Glutamatergic neuron (in vitro differentiated cells): ENCODE measurements around the gene IGFN1. TPM values are rescaled to one million over a fixed set of nuclear protein-coding genes. Genes with fewer than 3 reads are reported as not detected.
A peak's percentile ranks its signal among the peaks of the same experiment; 100 is the strongest.

ENCODE experiments used
- DNase-seq: peaks from one replicate; pipeline ENCODE4 v3.0.0; 2022
- H3K27ac Mint-ChIP-seq: one replicate; pipeline ENCODE4 v1.8.0; 2020; ENCODE audit warnings: mild to moderate bottlenecking, mixed read lengths, inconsistent platforms; ENCODE audit not compliant: unreplicated experiment
- H3K27me3 Mint-ChIP-seq: one replicate; pipeline ENCODE4 v1.8.0; 2020; ENCODE audit warnings: mild to moderate bottlenecking, moderate library complexity, mixed read lengths, inconsistent platforms; ENCODE audit not compliant: unreplicated experiment
- H3K36me3 Mint-ChIP-seq: one replicate; pipeline ENCODE4 v1.8.0; 2020; ENCODE audit warnings: mild to moderate bottlenecking, mixed read lengths, inconsistent platforms; ENCODE audit not compliant: unreplicated experiment
- H3K4me1 Mint-ChIP-seq: one replicate; pipeline ENCODE4 v1.8.0; 2020; ENCODE audit warnings: mild to moderate bottlenecking, low read depth, mixed read lengths, inconsistent platforms; ENCODE audit not compliant: unreplicated experiment
- H3K4me3 Mint-ChIP-seq: one replicate; pipeline ENCODE4 v1.8.0; 2020; ENCODE audit warnings: mild to moderate bottlenecking, mixed read lengths, inconsistent platforms; ENCODE audit not compliant: unreplicated experiment
- H3K9me3 Mint-ChIP-seq: one replicate; pipeline ENCODE4 v1.8.0; 2020; ENCODE audit warnings: mild to moderate bottlenecking, moderate library complexity, mixed read lengths, inconsistent platforms; ENCODE audit not compliant: unreplicated experiment
- total RNA-seq: library from RNA; stranded (reverse); fragmentation: NEBNext Ultra II Directional; extraction: Animal tissue kit (Norgen Biotek cat#: 25700); gene quantifications from one replicate; pipeline ENCODE4 v1.2.1, GENCODE V29; 2021; ENCODE audit not compliant: unreplicated experiment
- TF ChIP-seq, protein P1 (sequence below): fragments of 200-600 bp; sonication (generic); IDR thresholded peaks from one replicate; pipeline ENCODE4 v1.5.0; 2021; ENCODE audit not compliant: partially characterized antibody, unreplicated experiment

Gene IGFN1
- total RNA-seq, 1 donor from 2014 or later, result 1.9 TPM

DNA sequence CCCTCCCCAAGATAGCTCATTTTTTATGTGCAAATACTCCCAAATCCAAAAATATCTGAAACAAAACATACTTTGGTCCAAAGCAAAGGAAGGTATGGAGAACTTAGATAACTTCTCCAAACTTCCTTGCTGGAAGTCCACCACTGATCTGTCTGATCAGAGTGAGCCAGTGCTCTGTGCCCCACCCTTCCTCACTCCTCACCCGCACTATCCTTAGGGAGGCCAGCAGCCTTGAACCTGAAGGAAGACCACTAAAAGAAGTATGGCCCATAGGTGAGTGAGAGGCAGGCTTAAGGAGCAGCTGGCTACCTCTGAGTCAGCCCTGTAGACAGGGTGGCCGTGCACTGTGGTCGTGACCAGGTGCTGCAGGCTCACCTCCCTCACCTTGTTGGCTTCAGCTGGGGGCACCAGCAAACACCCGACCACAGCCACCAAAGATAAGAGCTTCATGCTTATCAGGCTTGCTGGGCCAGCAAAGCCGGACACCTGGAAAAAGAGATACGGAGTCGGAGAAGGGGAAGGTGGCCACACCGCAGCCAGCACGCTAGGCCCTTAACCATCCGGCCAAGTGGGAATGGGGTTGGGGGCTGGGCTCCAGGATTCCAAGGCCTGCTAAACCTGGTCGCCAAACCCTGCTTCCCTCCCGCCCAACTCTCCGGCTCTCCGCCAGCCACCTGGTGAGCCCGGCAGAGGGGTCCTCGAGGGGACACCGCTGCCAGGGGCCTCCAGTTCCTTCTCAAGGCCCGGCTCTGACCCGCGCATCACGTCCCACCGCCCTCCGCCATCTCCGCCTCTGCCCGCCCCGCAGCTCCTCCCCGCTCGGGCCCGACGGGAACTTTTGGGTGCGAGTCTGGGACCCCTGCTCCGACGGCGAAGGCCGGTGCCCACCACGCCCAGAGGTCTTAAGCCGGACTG lies 36.9 kb upstream of the IGFN1 start:
- Mint-ChIP-seq H3K36me3 (peaks cover 19% of the 10 kb centered on the region), H3K4me1 (peaks cover 10% of the 10 kb centered on the region), H3K4me3 (peak overlapping the region; percentile 96), H3K27ac (peak overlapping the region; percentile 98), H3K9me3 (peaks cover 4% of the 10 kb centered on the region), H3K27me3 (peaks cover 6% of the 10 kb centered on the region)
- TF ChIP-seq, protein P1, sequence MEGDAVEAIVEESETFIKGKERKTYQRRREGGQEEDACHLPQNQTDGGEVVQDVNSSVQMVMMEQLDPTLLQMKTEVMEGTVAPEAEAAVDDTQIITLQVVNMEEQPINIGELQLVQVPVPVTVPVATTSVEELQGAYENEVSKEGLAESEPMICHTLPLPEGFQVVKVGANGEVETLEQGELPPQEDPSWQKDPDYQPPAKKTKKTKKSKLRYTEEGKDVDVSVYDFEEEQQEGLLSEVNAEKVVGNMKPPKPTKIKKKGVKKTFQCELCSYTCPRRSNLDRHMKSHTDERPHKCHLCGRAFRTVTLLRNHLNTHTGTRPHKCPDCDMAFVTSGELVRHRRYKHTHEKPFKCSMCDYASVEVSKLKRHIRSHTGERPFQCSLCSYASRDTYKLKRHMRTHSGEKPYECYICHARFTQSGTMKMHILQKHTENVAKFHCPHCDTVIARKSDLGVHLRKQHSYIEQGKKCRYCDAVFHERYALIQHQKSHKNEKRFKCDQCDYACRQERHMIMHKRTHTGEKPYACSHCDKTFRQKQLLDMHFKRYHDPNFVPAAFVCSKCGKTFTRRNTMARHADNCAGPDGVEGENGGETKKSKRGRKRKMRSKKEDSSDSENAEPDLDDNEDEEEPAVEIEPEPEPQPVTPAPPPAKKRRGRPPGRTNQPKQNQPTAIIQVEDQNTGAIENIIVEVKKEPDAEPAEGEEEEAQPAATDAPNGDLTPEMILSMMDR, result no peak
- DNase-seq, result no peak

DNA sequence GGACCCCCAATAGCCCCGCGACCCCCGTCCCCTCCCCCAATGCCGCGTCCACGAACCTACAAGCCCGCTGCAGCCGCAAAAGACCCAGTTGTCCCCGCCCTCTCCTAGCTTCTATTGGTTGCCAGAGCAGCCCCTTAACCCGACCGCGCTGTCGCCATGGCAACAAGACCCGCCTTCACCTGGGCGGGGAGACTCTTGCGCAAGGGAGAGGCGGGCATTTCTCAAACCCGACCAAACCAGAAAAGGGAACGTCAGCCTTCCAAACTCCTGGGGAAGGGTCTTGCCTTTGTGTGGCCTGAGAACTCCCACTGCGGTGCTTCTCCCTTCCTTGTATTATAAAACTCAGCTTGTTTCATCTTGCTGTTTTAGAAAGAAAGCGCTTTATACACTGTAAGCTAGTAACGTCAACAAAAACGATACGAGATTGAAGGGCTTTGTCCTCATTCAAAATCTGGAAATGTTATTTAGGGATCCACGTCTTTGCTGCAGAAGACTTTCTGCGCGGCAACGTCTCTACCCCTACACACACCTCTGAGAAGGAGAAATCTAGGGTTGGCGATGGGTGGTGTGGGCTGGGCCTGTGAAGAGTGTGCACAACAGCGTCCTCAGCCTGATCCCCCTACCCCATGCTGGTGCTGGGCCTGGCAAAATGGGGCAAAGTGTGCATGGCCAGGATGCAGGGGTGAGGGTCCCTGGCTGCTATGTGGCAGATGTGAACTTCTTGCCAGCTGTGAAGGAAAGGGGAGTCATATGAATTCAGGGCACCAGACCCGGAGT lies 36.0 kb upstream of the IGFN1 start, which contains the start of gene TMEM9:
Gene TMEM9, minus strand, starts transcription at position 86 of the 777 bp plus-strand sequence. CDS start 551 bp downstream, outside the sequence.
- peak; percentile 100 for DNase-seq
- Mint-ChIP-seq H3K36me3 (peaks cover 19% of the 10 kb centered on the region), H3K4me3 (peak within 1 kb of the TSS; percentile 96), H3K4me1 (peaks cover 10% of the 10 kb centered on the region), H3K27ac (peak within 1 kb of the TSS; percentile 98), H3K27me3 (peaks cover 6% of the 10 kb centered on the region), H3K9me3 (peaks cover 4% of the 10 kb centered on the region)
- TF ChIP-seq, protein P1, result no peak

DNA sequence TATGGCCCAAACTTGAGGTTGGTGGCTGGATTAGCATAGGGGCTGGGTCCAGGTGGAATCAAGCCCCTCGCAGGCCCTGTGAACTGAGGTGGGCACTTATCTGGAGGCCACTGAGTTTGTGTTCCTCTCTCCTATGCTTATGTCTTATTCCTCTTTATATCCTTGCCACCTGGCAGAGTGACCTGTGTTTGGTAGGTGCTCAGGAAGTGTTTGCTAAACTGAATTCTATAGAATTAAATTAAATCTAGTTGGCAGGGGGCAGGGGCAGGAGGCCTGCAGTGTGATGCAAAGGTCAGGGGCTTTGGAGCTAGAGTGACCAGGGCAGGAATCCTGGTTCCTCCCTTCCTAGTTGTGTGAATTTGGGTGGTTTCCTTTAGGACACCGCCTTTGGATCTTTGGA lies 35.3 kb upstream of the IGFN1 start:
- Mint-ChIP-seq H3K9me3 (peaks cover 4% of the 10 kb centered on the region), H3K36me3 (peaks cover 19% of the 10 kb centered on the region), H3K27me3 (peaks cover 8% of the 10 kb centered on the region), H3K4me3 (no peak overlapping the region), H3K4me1 (peaks cover 10% of the 10 kb centered on the region), H3K27ac (no peak overlapping the region)
- TF ChIP-seq, protein P1, result no peak
- no peak for DNase-seq

DNA sequence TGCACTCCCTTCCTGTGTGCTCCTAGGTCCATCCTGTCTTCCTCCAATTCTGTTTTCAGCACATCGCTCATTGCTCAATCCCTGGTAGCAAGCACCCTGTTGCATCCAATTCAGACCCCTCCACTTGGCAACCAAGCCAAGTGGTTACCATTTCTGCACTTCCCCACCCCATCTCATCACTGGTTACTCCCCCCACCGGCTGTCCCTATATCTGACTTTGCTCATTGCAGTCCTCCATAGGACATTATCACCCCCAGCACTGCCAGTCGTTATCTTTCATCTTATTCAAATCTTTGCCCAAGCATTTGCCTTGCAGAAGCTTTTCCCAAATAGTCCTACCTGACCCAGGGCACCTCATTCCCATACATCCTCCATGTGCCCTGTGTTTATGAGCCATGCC lies 34.3 kb upstream of the IGFN1 start:
- no peak for DNase-seq
- H3K27me3 Mint-ChIP-seq, result peaks cover 8% of the 10 kb centered on the region
- H3K27ac Mint-ChIP-seq, result no peak overlapping the region

More for the DNA sequence above, 34.3 kb upstream of the IGFN1 start:
- H3K4me1 Mint-ChIP-seq, result peaks cover 8% of the 10 kb centered on the region
- H3K9me3 Mint-ChIP-seq, result peaks cover 4% of the 10 kb centered on the region
- TF ChIP-seq, protein P1, result no peak
- H3K36me3 Mint-ChIP-seq, result peaks cover 14% of the 10 kb centered on the region
- no peak overlapping the region for H3K4me3 Mint-ChIP-seq
